H1 (cell line): Measurements from ENCODE around the gene SSTR1. TPM values are rescaled to one million over a fixed set of nuclear protein-coding genes. Genes with fewer than 3 reads are reported as not detected.

Source experiments
- CTCF ChIA-PET: fragments of 300-600 bp; sonication (Branson Sonifier 250); formaldehyde crosslinking; loops from one replicate; lab custom pipeline; 2021; ENCODE audit not compliant: partially characterized antibody; lab: Charles Lee
- POLR2A ChIA-PET: fragments of 300-600 bp; sonication (Branson Sonifier 250); formaldehyde crosslinking; loops from one replicate; lab custom pipeline; 2021; ENCODE audit warnings: inconsistent platforms; ENCODE audit not compliant: partially characterized antibody; lab: Charles Lee
- DNase-seq, 2 experiments: peaks; one replicate each; pipeline versions ENCODE4 v3.0.0 to v3.0.0-alpha.2; 2010 to 2022; ENCODE audit warnings: low spot score in 2 of 2, low read depth in 1 of 2, mixed read lengths in 1 of 2
- FAIRE-seq: peaks from 2 replicates; lab custom pipeline; 2011; peaks lifted over from hg19 to GRCh38; lab: Jason Lieb, UNC
- H2AFZ ChIP-seq: 2 replicates; pipeline ENCODE4 v1.8.1; 2012; ENCODE audit warnings: low read length, inconsistent platforms
- H2AK5ac ChIP-seq: 2 replicates; pipeline ENCODE4 v1.6.1; 2013; ENCODE audit warnings: low read depth, low read length
- H2BK120ac ChIP-seq: replicated peaks from 2 replicates; pipeline ENCODE3; 2013; ENCODE audit warnings: low read depth, low read length, inconsistent platforms
- H2BK12ac ChIP-seq: 2 replicates; pipeline ENCODE4 v1.6.1; 2013; ENCODE audit warnings: low read depth, low read length
- H2BK15ac ChIP-seq: 2 replicates; pipeline ENCODE4 v1.6.1; 2013; ENCODE audit warnings: low read length
- H2BK20ac ChIP-seq: 2 replicates; pipeline ENCODE4 v1.6.1; 2013; ENCODE audit warnings: low read length
- H2BK5ac ChIP-seq: 2 replicates; pipeline ENCODE4 v1.6.1; 2013; ENCODE audit warnings: low read depth, low read length
- H3K14ac ChIP-seq: 2 replicates; pipeline ENCODE4 v1.6.1; 2013; ENCODE audit warnings: inconsistent platforms; ENCODE audit not compliant: insufficient read length
- H3K18ac ChIP-seq: 2 replicates; pipeline ENCODE4 v1.6.1; 2013; ENCODE audit warnings: low read length; ENCODE audit errors: extremely low read depth
- H3K23ac ChIP-seq: 2 replicates; pipeline ENCODE4 v1.6.1; 2013; ENCODE audit warnings: inconsistent platforms; ENCODE audit not compliant: insufficient read length
- H3K23me2 ChIP-seq: 2 replicates; pipeline ENCODE4 v1.6.1; 2013; ENCODE audit warnings: low read depth, low read length
- H3K27ac ChIP-seq: 2 replicates; pipeline ENCODE4 v1.6.1; 2011; ENCODE audit warnings: low read depth, low read length, inconsistent platforms
- H3K27me3 ChIP-seq, 4 experiments: replicated peaks in 1 of 4; 1 replicate in 1 of 4; 2 replicates in 3 of 4; pipeline versions ENCODE4 v1.6.1 to v1.8.1; 2011 to 2013; ENCODE audit warnings: low read length in 3 of 4, mild to moderate bottlenecking in 3 of 4, inconsistent platforms in 2 of 4, mixed read lengths in 2 of 4, moderate library complexity in 1 of 4; ENCODE audit not compliant: control insufficient read depth in 3 of 4, insufficient read depth in 3 of 4; ENCODE audit errors: extremely low read depth in 1 of 4
- H3K36me3 ChIP-seq, 4 experiments: 2 replicates each; pipeline versions ENCODE4 v1.6.1 to v1.8.1; 2011 to 2013; ENCODE audit warnings: mild to moderate bottlenecking in 4 of 4, low read length in 3 of 4, moderate library complexity in 2 of 4, control low read depth in 1 of 4, inconsistent platforms in 1 of 4; ENCODE audit not compliant: insufficient read depth in 4 of 4, control insufficient read depth in 2 of 4
- H3K4ac ChIP-seq: replicated peaks from 2 replicates; pipeline ENCODE3; 2013; ENCODE audit warnings: low read length, low read depth, mixed read lengths, inconsistent platforms; ENCODE audit not compliant: insufficient read length
- H3K4me1 ChIP-seq, 4 experiments: replicated peaks in 1 of 4; 1 replicate in 1 of 4; 2 replicates in 3 of 4; pipeline versions ENCODE4 v1.6.1 to v1.8.1; 2011 to 2013; ENCODE audit warnings: low read length in 3 of 4, inconsistent platforms in 2 of 4, mixed read lengths in 1 of 4; ENCODE audit not compliant: insufficient read depth in 4 of 4, control insufficient read depth in 3 of 4
- H3K4me2 ChIP-seq, 2 experiments: 2 replicates each; pipeline versions ENCODE4 v1.6.1 to v1.8.1; 2011 to 2013; ENCODE audit warnings: low read depth in 2 of 2, low read length in 2 of 2, control low read depth in 1 of 2, inconsistent platforms in 1 of 2, mild to moderate bottlenecking in 1 of 2; ENCODE audit not compliant: insufficient read depth in 1 of 2
- H3K4me3 ChIP-seq, 4 experiments: fragments of 200-600, 300-600 bp in 1 of 4; sonication (generic), shearing (Covaris generic), sonication (Bioruptor Twin) in 1 of 4; 2 replicates each; pipeline versions ENCODE4 v1.5.1 to v1.8.1; 2011 to 2016; ENCODE audit warnings: low read length in 4 of 4, low read depth in 3 of 4, control low read depth in 2 of 4, inconsistent platforms in 2 of 4, mild to moderate bottlenecking in 2 of 4, mixed read lengths in 1 of 4, moderate library complexity in 1 of 4; ENCODE audit not compliant: insufficient read depth in 2 of 4; ENCODE audit errors: extremely low read depth in 1 of 4
- H3K56ac ChIP-seq: replicated peaks from 2 replicates; pipeline ENCODE3; 2013; ENCODE audit warnings: low read depth, mild to moderate bottlenecking, mixed read lengths, low read length, inconsistent platforms; ENCODE audit not compliant: insufficient read length
- H3K79me1 ChIP-seq: 2 replicates; pipeline ENCODE4 v1.6.1; 2013; ENCODE audit warnings: low read depth, low read length, control low read depth
- H3K79me2 ChIP-seq, 2 experiments: 2 replicates each; pipeline versions ENCODE4 v1.6.1 to v1.8.1; 2012 to 2013; ENCODE audit warnings: low read length in 2 of 2, mild to moderate bottlenecking in 2 of 2, inconsistent platforms in 1 of 2; ENCODE audit not compliant: insufficient read depth in 2 of 2, control insufficient read depth in 1 of 2
- H3K9ac ChIP-seq, 4 experiments: replicated peaks in 1 of 4; 1 replicate in 1 of 4; 2 replicates in 3 of 4; pipeline versions ENCODE4 v1.6.1 to v1.8.1; 2011 to 2013; ENCODE audit warnings: low read depth in 3 of 4, low read length in 3 of 4, control low read depth in 2 of 4, mild to moderate bottlenecking in 2 of 4, moderate library complexity in 2 of 4, inconsistent platforms in 1 of 4; ENCODE audit errors: extremely low read depth in 1 of 4
- H3K9me3 ChIP-seq, 2 experiments: 2 replicates each; pipeline versions ENCODE4 v1.6.1 to v1.8.1; 2012 to 2013; ENCODE audit warnings: mild to moderate bottlenecking in 2 of 2, moderate library complexity in 2 of 2, control low read depth in 1 of 2, inconsistent platforms in 1 of 2, low read depth in 1 of 2, low read length in 1 of 2, mixed read lengths in 1 of 2; ENCODE audit not compliant: insufficient read depth in 2 of 2
- H4K20me1 ChIP-seq, 2 experiments: replicated peaks in 1 of 2; 2 replicates each; pipeline versions ENCODE3 to v1.8.1; 2011 to 2013; ENCODE audit warnings: inconsistent platforms in 2 of 2, low read length in 2 of 2, mild to moderate bottlenecking in 1 of 2; ENCODE audit not compliant: insufficient read depth in 2 of 2, control insufficient read depth in 1 of 2
- H4K5ac ChIP-seq: 2 replicates; pipeline ENCODE4 v1.6.1; 2013; ENCODE audit warnings: low read length, low read depth, mixed read lengths, inconsistent platforms; ENCODE audit not compliant: insufficient read length
- H4K8ac ChIP-seq: 2 replicates; pipeline ENCODE4 v1.8.0; 2013; ENCODE audit warnings: mild to moderate bottlenecking, moderate library complexity, low read length, inconsistent platforms; ENCODE audit not compliant: insufficient read depth; ENCODE audit errors: extremely low read depth
- H4K91ac ChIP-seq: replicated peaks from 2 replicates; pipeline ENCODE3; 2013; ENCODE audit warnings: low read length, mixed read lengths, inconsistent platforms; ENCODE audit not compliant: insufficient read length
- CBX8 ChIP-seq: fragments of 300-800, 300-1000 bp; sonication (generic); IDR thresholded peaks from 2 replicates; pipeline ENCODE4 v1.7.1; 2016; ENCODE audit warnings: low read depth, low read length, borderline replicate concordance
- WGBS, 2 experiments: shearing (Covaris generic) in 1 of 2; methylation state at CpG; one replicate each; pipeline versions ENCODE4 v1.1.6 to v1.1.7; 2013 to 2015; ENCODE audit warnings: low lambda C conversion rate in 2 of 2, mixed read lengths in 2 of 2, inconsistent platforms in 1 of 2, low coverage in 1 of 2, missing lambda C conversion rate in 1 of 2; ENCODE audit not compliant: insufficient replicate concordance in 2 of 2, insufficient coverage in 1 of 2, insufficient read length in 1 of 2; ENCODE audit errors: extremely low coverage in 1 of 2, missing lambda C conversion rate in 1 of 2; 5-methylcytosine and 5-hydroxymethylcytosine counted together
- polyA plus RNA-seq, 7 experiments: library from polyadenylated mRNA; depleted of rRNA in 3 of 7; stranded (reverse) in 5 of 7; unstranded in 2 of 7; fragments of >200 nt in 5 of 7; fragments of 200-250 nt in 2 of 7; gene quantifications; 1 replicate in 5 of 7; 2 replicates in 1 of 7; 4 replicates in 1 of 7; pipeline versions ENCODE4 v1.2.1 to v1.2.3, GENCODE V29; 2011 to 2013; ENCODE audit warnings: missing spikeins in 2 of 7, mixed read lengths in 2 of 7
- total RNA-seq: library from RNA; stranded (reverse); fragmentation: NEBNext Ultra II Directional; extraction: Animal tissue kit (Norgen Biotek cat#: 25700); gene quantifications from 2 replicates; pipeline ENCODE4 v1.2.1, GENCODE V29; 2021

The SSTR1 gene
- total and polyA plus RNA-seq, 2 of the 8 experiments (the other 6 are each of a cell fraction or from before 2014, with no cell fraction given): 0.82 to 0.93 TPM

DNA sequence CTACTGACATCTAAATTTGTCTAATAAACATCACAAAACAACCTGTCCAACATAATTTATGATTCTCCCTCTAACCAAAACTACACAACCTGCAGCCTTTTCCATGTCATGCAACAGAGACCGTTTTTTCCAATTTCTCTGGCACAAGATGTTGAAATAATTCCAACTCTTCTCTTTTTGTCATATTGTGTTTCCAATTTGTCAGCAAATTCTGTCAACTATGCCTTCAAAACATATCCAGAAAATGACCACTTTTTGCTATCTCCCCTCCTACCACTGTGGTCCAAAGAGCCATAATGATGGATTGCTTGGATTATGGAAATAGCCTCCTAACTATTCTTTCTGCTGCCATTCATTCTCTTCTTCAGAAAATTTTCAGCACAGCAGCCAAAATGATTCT lies 31.3 kb upstream of the SSTR1 start:
- H3K14ac ChIP-seq: no peak overlapping the region

More for the DNA sequence above, 31.3 kb upstream of the SSTR1 start:
- Histone ChIP-seq H3K4ac (no peak overlapping the region), H3K27me3 (no peaks in the 10 kb centered on the region), H3K36me3 (no peaks in the 10 kb centered on the region; a peak in 1 of 8 replicates), H3K4me2 (no peak overlapping the region), H3K27ac (no peak overlapping the region), H3K9ac (no peak overlapping the region), H2BK15ac (no peak overlapping the region), H2BK12ac (no peak overlapping the region), H3K4me1 (no peaks in the 10 kb centered on the region), H3K79me1 (no peaks in the 10 kb centered on the region), H4K20me1 (no peaks in the 10 kb centered on the region), H4K8ac (no peak overlapping the region), H3K23me2 (no peaks in the 10 kb centered on the region), H4K5ac (no peak overlapping the region), H2BK5ac (no peak overlapping the region), H3K23ac (no peak overlapping the region), H3K79me2 (no peaks in the 10 kb centered on the region; a peak in 1 of 4 replicates), H2BK20ac (no peak overlapping the region), H3K4me3 (no peak overlapping the region), H3K18ac (no peak overlapping the region), H3K56ac (no peak overlapping the region), H2BK120ac (no peak overlapping the region), H2AFZ (no peak overlapping the region), H2AK5ac (no peak overlapping the region), H3K9me3 (peaks cover 0 to 3% of the 10 kb centered on the region in 2 experiments; a peak in 1 of 4 replicates), H4K91ac (no peak overlapping the region)
- no peak for TF ChIP-seq CBX8
- POLR2A ChIA-PET: interaction anchor here (0.7 to 1.4 kb wide), 5 partner anchors 9 to 56 kb away, joined by 3 to 4 read pairs (median 3); partner anchors contain the start of gene SSTR1
- FAIRE-seq (no peak), DNase-seq (no peak)
- WGBS, 2 experiments: 96% methylated on average over 1 of the region's 1 CpG; no CpG with 5 or more reads in 1 of the 2 experiments
- CTCF ChIA-PET: no interaction called here
